Stimulated activated CD4-positive, alpha-beta T cell treated with anti-CD3 and anti-CD28 coated beads, Interleukin-1b, Interleukin-23, amount 100 ng/mL, for 1 hour (primary cell): ENCODE data around the gene ATXN1.

Source experiments
- DNase-seq, 2 donors: peaks; one replicate each; pipeline ENCODE4 v3.0.0-alpha.2; 2020; ENCODE audit warnings: low read depth in 2 of 2

ATXN1 gene

GRCh38 chr6:16256781-16257180 lies 504.5 kb downstream of the ATXN1 start:
- DNase-seq: no peak

GRCh38 chr6:16254535-16254934 lies 506.7 kb downstream of the ATXN1 start:
- no peak for DNase-seq

GRCh38 chr6:16253399-16254144 lies 507.7 kb downstream of the ATXN1 start:
- no peak for DNase-seq

GRCh38 chr6:16252686-16253299 lies 508.5 kb downstream of the ATXN1 start:
- DNase-seq: no peak

GRCh38 chr6:16251706-16252105 lies 509.6 kb downstream of the ATXN1 start:
- no peak for DNase-seq

- no peak for DNase-seq
These were observed 511.3 kb downstream of the ATXN1 start for GRCh38 chr6:16249971-16250370.
